Stimulated activated CD8-positive, alpha-beta memory T cell treated with anti-CD3 and anti-CD28 coated beads, Interleukin-12 subunit alpha, Interleukin-12 subunit beta, amount 100 ng/mL, for 24 hours (primary cell): ENCODE measurements around the gene PPIP5K1.
"Not testable (repeated sequence)": the region's sequence is repeated elsewhere in the genome, so short reads cannot be mapped to it uniquely, and the experiment has no call there.

Experiments
- DNase-seq: peaks from one replicate; pipeline ENCODE4 v3.0.0-alpha.2; 2020; ENCODE audit errors: extremely low read depth

The PPIP5K1 gene

DNA sequence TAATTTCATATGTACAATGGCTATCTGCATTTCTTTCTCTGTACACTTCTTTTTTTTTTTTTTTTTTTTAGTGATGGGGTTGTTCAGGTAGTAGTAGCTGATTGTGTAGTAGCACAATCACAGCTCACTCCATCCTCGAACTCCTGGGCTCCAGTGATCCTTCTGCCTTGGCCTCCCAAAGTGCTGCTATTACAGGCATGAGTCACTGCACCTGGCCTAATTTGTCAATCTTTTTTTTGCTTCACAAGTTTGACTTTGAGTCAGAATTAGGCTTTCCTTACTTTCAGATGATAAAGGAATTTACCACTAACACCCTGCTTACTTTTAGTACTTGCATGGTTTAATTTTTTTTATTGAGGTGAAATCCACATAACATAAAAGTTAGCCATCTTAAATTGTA is 44.6 kb downstream of the PPIP5K1 start:
- no peak for DNase-seq

DNA sequence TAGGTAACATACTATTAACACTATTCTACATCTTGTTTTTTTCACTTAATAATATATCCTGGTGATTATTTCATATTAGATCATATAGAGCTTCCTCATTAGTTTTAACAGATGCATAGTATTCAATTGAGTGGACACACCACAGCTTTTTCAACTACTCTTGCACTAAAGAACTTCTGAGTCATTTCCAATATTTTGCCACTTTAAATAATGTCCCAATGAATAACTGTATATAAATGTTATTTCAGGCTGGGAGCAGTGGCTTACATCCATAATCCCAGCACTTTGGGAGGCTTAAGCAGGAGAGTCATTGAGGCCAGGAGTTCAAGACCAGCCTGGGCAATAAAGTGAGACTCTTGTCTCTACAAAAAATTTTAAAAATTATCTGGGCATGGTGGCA is 45.7 kb downstream of the PPIP5K1 start:
- no peak for DNase-seq

DNA sequence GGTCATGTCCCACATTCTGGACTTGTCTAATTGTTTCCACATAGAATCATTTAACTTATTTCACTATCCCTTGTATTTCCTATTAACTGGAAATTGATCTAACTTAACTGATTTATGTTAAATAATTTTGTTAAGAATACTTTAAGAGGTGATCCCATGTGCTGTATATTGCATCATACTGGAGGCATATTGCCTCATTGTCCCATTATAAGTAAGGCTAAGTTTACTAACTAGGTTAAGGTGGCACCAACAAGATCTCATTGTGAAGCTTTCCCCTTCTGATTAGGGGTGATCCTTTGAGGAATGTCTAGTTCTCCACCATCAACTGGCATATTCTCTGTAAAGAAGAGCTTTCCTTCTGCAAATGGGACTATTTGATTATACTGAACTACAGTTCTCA is 48.2 kb downstream of the PPIP5K1 start:
- DNase-seq = no peak

DNA sequence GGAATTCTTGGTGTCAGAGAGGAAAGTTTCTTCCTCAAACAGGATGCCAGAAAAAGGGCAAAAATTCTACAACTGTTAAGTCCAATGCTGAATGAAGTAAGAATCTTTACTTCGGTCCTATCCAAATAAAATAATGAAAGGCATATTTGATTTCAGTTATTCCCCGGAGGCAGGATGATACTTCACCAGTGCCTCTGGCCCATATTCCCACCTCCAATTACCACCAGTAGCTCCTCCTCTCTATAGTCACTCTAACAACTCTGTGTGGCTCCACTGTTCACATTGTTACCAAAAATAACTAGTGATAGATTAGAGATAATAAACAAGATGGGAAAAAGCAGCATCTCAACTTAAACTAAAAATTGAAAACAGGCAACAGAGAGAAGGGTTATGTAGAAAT is 51.9 kb downstream of the PPIP5K1 start:
- no peak for DNase-seq

DNA sequence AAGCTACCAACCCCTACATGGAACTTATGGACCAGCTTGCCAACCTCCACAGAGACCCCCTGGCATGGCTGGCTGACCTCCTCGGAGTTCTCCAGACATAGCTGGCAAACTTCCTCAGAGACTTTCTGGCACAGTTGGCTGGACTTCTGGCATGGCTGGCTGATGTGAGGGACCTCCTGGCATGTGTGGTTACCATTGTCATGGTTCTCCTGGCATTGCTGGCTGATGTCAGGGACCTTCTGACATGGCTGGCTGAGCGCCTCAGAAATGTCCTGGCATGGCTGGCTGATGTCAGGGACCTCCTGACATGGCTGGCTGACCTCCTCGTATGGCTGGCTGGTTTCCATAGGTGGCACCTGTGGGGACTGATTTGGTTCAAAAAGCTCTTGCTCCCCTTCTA is 55.1 kb downstream of the PPIP5K1 start:
- no peak for DNase-seq

DNA sequence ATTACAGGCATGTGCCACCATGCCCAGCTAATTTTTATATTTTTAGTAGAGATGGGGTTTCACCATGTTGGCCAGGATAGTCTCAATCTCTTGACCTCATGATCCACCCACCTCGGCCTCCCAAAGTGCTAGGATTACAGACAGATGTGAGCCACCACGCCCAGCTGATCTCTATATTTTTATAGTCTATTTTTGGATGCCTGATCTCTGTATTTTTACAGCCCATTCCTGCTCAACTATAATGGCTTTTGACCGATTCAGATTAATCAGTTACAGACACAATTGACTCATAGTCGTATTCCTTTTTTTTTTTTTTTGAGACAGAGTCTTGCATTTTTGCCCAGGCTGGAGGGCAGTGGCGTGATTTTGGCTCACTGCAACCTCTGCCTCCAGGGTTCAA is 57.2 kb downstream of the PPIP5K1 start:
- not testable (repeated sequence) for DNase-seq

DNA sequence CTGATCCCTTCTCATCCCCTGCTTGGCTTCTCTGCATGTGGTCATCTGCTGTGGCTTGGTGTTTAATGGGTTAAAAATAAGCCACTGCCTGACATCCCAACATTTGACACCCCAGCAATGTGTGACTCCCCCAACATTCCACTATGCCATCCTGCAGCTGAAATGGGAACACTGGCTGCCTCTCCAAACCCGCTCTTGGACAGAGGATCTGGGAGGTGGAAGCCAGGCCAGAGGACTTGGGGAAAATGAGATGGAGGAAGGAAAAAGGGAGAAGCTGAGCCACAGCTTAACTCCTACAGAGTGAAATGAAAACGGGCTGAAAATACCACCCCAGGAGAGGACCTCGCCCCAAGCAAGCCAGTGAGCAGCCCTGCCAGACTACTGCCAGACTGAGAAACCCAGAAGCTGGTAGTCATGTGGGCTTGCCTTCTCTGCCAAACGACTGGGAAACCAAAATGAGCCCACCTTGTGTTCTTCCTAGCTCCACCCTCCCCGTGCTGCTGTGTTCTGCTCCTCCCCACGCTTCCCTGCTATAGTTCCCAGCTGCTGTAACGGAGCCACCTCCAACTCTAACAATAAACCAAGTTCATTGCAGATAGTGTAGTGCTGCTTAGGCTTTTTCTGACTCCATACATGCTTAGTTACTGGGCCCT is 58.9 kb downstream of the PPIP5K1 start:
- no peak for DNase-seq

DNA sequence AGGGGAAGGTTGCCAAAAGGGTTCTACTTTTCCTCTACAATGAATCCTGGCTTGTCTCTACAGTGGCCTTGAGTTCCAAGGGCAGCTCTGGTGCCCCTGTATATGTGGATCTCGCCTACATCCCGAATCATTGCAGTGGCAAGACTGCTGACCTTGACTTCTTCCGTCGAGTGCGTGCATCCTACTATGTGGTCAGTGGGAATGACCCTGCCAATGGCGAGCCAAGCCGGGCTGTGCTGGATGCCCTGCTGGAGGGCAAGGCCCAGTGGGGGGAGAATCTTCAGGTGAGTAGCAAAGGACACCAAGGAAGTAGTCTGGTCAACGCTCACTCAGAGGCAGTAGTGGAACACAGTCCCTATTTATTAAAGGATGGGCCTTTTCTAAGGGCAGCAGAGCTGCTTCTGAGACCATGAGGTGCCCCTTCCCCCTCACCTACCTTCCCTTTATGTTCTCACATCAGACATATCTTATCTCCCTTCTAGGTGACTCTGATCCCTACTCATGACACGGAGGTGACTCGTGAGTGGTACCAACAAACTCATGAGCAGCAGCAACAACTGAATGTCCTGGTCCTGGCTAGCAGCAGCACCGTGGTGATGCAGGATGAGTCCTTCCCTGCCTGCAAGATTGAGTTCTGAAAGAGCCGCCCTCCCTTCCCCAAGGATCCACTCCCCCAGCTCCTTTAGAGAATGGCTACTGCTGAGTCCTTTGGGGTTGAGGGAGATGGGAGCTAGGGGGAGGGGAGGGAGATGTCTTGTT is 60.2 kb downstream of the PPIP5K1 start:
- DNase-seq = no peak

DNA sequence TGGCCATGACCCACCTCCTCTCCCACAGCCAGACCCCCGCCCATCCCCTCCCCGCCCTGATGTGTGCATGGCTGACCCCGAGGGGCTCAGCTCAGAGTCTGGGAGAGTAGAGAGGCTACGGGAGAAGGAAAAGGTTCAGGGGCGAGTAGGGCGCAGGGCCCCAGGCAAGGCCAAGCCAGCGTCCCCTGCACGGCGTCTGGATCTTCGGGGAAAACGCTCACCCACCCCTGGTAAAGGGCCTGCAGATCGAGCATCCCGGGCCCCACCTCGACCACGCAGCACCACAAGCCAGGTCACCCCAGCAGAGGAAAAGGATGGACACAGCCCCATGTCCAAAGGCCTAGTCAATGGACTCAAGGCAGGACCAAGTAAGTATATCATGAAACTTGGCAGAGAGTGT is 60.9 kb downstream of the PPIP5K1 start:
- no peak for DNase-seq

DNA sequence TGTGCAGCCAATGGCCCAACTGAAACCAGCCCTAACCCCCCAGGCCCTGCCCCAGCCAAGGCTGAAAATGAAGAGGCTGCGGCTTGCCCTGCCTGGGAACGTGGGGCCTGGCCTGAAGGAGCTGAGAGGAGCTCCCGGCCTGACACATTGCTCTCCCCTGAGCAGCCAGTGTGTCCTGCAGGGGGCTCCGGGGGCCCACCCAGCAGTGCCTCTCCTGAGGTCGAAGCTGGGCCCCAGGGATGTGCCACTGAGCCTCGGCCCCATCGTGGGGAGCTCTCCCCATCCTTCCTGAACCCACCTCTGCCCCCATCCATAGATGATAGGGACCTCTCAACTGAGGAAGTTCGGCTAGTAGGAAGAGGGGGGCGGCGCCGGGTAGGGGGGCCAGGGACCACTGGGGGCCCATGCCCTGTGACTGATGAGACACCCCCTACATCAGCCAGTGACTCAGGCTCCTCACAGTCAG is 61.4 kb downstream of the PPIP5K1 start:
- no peak for DNase-seq

DNA sequence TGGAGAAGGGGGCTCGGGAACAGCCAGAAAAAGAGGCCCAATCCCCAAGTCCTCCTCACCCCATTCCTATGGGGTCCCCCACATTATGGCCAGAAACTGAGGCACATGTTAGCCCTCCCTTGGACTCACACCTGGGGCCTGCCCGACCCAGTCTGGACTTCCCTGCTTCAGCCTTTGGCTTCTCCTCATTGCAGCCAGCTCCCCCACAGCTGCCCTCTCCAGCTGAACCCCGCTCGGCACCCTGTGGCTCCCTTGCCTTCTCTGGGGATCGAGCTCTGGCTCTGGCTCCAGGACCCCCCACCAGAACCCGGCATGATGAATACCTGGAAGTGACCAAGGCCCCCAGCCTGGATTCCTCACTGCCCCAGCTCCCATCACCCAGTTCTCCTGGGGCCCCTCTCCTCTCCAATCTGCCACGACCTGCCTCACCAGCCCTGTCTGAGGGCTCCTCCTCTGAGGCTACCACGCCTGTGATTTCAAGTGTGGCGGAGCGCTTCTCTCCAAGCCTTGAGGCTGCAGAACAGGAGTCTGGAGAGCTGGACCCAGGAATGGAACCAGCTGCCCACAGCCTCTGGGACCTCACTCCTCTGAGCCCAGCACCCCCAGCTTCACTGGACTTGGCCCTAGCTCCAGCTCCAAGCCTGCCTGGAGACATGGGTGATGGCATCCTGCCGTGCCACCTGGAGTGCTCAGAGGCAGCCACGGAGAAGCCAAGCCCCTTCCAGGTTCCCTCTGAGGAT is 62.0 kb downstream of the PPIP5K1 start:
- DNase-seq = no peak

DNA sequence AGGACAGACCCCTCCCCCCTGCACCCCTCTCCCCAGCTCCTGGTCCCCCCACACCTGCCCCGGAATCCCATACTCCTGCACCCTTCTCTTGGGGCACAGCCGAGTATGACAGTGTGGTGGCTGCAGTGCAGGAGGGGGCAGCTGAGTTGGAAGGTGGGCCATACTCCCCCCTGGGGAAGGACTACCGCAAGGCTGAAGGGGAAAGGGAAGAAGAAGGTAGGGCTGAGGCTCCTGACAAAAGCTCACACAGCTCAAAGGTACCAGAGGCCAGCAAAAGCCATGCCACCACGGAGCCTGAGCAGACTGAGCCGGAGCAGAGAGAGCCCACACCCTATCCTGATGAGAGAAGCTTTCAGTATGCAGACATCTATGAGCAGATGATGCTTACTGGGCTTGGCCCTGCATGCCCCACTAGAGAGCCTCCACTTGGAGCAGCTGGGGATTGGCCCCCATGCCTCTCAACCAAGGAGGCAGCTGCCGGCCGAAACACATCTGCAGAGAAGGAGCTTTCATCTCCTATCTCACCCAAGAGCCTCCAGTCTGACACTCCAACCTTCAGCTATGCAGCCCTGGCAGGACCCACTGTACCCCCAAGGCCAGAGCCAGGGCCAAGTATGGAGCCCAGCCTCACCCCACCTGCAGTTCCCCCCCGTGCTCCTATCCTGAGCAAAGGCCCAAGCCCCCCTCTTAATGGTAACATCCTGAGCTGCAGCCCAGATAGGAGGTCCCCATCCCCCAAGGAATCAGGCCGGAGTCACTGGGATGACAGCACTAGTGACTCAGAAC is 62.8 kb downstream of the PPIP5K1 start:
- no peak for DNase-seq

DNA sequence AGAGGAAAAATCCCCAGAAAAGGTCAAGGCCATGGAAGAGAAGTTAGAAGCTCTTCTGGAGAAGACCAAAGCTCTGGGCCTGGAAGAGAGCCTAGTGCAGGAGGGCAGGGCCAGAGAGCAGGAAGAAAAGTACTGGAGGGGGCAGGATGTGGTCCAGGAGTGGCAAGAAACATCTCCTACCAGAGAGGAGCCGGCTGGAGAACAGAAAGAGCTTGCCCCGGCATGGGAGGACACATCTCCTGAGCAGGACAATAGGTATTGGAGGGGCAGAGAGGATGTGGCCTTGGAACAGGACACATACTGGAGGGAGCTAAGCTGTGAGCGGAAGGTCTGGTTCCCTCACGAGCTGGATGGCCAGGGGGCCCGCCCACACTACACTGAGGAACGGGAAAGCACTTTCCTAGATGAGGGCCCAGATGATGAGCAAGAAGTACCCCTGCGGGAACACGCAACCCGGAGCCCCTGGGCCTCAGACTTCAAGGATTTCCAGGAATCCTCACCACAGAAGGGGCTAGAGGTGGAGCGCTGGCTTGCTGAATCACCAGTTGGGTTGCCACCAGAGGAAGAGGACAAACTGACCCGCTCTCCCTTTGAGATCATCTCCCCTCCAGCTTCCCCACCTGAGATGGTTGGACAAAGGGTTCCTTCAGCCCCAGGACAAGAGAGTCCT is 63.6 kb downstream of the PPIP5K1 start:
- no peak for DNase-seq

DNA sequence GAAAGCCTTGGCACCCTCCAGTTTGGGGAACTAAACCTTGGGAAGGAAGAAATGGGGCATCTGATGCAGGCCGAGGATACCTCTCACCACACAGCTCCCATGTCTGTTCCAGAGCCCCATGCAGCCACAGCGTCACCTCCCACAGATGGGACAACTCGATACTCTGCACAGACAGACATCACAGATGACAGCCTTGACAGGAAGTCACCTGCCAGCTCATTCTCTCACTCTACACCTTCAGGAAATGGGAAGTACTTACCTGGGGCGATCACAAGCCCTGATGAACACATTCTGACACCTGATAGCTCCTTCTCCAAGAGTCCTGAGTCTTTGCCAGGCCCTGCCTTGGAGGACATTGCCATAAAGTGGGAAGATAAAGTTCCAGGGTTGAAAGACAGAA is 64.9 kb downstream of the PPIP5K1 start:
- no peak for DNase-seq

DNA sequence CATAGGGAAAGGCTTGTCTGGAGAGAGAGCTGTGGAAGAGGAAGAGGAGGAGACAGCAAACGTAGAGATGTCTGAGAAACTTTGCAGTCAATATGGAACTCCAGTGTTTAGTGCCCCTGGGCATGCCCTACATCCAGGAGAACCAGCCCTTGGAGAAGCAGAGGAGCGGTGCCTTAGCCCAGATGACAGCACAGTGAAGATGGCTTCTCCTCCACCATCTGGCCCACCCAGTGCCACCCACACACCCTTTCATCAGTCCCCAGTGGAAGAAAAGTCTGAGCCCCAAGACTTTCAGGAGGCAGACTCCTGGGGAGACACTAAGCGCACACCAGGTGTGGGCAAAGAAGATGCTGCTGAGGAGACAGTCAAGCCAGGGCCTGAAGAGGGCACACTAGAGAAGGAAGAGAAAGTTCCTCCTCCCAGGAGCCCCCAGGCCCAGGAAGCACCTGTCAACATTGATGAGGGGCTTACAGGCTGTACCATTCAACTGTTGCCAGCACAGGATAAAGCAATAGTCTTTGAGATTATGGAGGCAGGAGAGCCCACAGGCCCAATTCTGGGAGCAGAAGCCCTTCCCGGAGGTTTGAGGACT is 65.7 kb downstream of the PPIP5K1 start:
- no peak for DNase-seq

DNA sequence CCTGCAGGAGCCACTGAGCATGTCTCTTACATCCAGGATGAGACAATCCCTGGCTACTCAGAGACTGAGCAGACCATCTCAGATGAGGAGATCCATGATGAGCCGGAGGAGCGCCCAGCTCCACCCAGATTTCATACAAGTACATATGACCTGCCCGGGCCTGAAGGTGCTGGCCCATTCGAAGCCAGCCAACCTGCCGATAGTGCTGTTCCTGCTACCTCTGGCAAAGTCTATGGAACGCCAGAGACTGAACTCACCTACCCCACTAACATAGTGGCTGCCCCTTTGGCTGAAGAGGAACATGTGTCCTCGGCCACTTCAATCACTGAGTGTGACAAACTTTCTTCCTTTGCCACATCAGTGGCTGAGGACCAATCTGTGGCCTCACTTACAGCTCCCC is 66.4 kb downstream of the PPIP5K1 start:
- no peak for DNase-seq

DNA sequence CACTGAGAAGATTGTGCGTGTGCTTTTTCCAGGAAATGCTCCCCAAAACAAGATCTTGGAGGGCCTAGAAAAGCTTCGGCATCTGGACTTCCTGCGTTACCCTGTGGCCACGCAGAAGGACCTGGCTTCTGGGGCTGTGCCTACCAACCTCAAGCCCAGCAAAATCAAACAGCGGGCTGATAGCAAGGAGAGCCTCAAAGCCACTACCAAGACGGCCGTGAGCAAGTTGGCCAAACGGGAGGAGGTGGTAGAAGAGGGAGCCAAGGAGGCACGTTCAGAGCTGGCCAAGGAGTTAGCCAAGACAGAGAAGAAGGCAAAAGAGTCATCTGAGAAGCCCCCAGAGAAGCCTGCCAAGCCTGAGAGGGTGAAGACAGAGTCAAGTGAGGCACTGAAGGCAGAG is 67.8 kb downstream of the PPIP5K1 start:
- no peak for DNase-seq

DNA sequence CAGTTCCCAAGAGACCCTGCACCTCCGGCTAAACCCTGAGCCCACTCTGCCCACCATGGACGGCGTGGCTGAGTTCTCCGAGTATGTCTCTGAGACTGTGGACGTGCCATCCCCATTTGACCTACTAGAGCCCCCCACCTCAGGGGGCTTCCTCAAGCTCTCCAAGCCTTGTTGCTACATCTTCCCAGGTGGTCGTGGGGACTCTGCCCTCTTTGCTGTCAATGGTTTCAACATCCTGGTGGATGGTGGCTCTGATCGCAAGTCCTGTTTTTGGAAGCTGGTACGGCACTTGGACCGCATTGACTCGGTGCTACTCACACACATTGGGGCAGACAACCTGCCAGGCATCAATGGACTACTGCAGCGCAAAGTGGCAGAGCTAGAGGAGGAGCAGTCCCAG is 68.6 kb downstream of the PPIP5K1 start:
- DNase-seq = no peak

DNA sequence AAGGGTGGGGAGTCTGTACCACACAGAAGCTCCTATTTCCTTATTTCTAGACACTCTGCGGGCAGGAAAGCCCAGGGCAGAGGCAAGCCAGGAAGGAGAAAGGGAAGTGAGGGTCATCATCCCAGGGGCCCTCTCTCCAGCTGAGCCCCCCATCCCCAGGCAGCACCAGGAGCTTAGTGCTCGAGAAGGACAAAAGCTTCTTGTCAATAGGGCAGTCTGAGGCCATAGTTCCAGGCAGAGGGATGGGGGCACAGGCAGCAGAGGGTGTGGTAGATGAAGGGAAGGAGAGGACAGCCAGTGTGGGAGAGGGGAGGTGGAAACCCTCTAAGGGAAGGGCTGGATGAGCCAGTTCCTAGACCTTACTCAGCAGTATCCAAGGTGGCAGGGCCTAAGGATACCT is 69.9 kb downstream of the PPIP5K1 start:
- DNase-seq = no peak

DNA sequence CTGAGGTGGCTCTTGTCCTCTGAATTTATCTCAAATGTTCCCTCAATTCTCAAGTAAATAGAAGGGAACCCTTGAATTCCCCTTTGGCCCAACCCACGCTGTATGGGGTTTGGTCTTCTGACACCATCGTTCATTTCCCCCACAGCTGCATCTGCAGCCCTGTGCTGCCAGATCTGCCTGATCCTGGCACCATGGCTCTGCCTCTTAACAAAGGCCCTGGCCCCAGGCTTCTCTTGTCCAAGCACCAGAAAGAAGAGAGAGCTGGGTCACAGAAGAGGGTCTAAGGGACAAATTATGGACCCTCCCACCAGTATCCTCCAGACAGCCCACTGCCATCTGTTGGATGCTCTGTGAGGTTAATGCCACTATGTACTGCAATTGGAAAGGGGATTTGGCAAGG is 70.8 kb downstream of the PPIP5K1 start:
- DNase-seq = no peak

DNA sequence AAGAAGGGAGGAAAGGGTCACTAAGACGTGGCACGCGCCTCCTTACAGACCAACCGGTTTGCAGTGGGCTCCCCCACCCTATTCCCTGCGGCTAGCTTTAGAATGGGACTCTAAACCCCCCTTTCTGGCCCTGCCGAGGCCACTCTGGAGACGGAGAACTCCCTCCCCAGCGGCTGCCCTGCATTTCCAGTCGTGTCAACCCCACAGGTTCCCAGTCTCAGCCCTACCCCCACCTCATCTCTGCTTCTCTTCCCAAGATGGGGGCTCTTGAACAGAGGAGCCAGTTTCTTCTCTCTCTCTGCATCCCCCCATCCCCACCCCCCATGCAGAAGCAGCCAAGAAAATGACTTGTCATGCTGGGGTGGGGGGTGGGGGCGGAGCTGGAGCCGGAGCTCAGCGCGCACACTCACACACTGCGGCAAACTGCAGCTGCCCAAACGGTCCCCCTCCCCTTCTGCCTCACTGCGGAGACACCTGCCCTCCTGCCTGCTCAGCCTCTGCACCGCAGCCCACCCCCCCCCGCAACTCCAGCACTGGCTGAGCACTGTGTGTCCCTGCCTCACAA is 71.7 kb downstream of the PPIP5K1 start:
- DNase-seq = no peak
